Measurements from ENCODE around the gene CELF5.
A peak's percentile ranks its signal among the peaks of the same experiment; 100 is the strongest.
"Not testable (repeated sequence)": the region's sequence is repeated elsewhere in the genome, so short reads cannot be mapped to it uniquely, and the experiment has no call there.

CELF5 gene

DNA sequence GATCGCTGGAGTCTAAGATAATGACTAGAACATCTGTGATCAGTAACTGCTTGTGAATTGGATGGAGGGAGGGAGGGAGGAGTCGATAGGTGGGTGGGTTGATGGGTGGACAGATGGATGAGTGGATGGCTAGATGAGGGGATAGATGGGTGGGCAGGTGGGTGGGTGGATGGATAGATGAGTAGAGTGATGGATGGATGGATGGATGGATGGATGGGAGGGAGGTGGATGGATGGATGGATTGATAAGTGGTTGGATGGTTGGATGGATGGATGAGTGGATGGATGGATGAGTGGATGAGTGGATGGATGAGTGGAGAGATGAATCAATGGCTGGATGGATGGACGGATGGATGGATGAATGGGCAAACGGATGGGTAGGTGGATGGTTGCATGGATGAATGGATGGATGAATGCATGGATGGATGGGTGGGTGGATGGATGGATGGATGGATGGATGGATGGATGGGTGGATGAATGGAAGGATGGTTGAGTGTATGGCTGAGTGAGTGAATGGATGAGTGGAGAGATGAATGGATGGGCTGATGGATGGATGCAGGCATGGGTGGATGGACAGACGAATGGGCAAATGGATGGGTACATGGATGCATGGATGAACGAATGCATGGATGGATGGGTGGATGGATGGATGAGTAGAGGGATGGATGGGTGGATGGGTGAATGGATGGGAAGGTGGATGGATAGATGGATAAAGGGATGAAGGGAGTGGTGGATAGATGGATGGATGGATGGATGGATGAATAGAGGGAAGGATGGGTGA, 97.9 kb downstream of the CELF5 start:
- no peak for DNase-seq (ENCODE audit: low read depth)

DNA sequence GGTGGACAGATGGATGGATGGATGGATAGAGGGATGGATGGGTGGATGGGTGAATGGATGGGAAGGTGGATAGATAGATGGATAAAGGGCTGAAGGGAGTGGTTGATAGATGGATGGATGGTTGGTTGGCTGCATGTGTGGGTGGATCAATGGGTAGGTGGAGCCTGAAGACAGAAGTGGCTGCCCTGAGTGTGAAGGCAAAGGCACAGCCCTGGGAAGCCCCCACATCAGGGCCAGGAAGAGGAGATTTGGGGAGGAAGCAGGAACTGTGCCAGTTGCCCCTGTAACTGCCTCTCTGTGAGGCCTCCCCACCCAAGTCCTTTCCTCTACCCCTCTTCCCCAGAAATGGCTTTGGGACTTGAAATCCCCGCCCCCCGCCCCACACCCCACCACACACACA, 98.6 kb downstream of the CELF5 start:
- DNase-seq (ENCODE audit: low read depth): no peak

DNA sequence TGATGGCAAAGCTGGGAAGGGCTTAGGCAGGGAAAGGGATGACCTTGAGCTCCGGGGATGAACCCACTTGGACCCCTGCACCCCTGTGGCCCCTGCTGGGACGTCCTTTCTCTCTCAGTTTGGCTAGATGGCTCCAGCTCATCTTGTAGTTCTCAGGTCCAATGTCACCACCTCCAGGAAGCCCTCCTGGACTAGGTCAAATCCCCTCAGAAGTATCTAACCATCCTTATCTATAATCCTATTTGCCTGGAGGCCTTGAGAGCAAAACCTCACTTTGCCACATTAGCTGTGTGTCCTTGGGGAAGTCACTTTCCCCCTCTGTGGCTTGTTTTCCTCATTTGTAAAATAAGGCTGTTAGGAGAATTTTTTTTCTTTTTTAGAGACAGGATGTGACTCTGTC, 99.2 kb downstream of the CELF5 start:
- DNase-seq (ENCODE audit: low read depth): no peak

DNA sequence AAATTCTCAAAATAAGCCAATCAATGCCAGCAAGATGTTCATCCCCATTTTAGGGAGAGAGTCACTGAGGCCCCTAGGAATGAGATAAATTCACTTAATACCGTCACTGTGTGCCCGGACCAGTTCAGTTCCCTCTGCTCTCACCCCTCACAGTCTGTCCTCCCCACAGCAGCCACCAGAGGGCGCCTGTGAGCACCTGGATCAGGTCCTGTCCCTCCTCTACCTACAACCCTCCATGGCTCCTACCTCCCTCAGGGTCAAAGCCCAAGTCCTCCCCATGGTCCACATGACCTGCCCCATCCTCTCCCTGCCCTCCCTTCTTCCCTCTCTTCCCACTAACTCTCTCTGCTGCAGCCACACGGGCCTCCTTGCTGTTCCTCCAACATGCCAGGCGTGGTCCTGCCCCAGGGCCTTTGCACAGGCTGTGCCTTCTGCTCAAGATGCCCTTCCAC, 100.0 kb downstream of the CELF5 start:
- peak; percentile 65 for DNase-seq (ENCODE audit: low read depth)

DNA sequence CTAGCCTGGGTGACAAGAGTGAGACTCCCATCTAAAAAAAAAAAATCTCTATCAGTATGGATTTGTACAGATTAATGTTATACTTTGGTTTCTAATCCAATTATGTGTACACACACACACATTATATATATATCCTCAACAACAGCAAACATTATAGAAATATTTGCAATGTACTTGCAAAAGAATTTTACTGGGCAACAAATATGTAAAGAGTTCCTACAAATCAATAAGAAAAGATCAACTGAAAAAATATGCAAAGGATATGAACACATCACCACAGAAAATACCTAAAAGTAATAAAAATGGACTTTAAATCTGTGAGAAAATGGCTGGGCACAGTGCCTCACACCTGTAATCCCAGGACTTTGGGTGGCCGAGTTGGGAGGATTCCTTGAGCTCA, 101.0 kb downstream of the CELF5 start:
- no peak for DNase-seq (ENCODE audit: low read depth)

DNA sequence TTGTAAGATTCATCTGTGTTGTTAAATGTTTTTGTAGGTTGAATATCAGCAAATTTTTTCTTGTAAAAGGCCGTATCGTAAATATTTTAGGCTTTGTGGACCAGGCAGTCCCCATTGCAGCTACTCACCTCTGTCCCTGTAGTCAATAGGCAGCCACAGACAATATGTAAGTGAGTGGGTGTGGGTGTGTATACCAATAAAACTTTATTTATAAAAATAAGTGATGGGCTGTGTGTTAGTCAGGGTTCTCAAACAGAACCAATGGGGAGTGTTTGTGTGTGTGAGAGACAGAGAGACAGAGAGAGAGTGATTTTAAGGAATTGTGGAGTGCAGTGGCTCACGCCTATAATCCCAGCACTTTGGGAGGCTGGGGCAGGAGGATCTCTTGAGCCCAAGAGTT, 104.3 kb downstream of the CELF5 start:
- no peak for DNase-seq (ENCODE audit: low read depth)

DNA sequence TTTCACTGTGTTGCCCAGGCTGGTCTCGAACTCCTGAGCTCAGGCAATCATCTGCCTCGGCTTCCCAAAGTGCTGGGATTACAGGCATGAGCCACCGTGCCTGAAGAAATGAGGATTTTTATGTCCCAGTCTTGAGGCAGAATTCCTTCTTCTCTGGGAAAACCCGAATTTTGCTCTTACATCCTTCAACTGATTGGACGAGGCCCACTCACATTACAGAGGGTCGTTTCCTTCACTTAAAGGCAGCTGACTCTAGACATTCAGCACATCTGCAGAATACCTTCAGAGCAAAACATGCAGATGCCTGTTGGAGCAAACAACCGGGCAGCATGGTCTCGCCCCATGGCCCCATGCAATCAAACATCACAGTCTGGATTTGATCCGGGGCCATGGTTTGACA, 105.6 kb downstream of the CELF5 start:
- DNase-seq (ENCODE audit: low read depth): no peak

DNA sequence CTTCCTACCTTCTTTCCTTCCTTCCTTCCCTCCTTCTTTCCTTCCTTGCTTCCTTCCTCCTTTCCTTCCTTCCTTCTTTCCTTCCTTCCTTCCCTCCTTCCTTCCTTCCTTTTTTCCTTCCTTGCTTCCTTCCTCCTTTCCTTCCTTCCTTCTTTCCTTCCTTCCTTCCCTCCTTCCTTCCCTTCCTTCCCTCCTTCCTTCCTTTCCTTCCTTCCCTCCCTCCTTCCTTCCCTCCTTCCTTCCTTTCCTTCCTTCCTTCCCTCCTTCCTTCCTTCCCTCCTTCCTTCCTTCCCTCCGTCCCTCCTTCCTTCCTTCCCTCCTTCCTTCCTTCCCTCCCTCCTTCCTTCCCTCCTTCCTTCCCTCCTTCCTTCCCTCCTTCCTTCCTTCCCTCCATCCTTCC, 107.8 kb downstream of the CELF5 start:
- DNase-seq (ENCODE audit: low read depth): not testable (repeated sequence)

DNA sequence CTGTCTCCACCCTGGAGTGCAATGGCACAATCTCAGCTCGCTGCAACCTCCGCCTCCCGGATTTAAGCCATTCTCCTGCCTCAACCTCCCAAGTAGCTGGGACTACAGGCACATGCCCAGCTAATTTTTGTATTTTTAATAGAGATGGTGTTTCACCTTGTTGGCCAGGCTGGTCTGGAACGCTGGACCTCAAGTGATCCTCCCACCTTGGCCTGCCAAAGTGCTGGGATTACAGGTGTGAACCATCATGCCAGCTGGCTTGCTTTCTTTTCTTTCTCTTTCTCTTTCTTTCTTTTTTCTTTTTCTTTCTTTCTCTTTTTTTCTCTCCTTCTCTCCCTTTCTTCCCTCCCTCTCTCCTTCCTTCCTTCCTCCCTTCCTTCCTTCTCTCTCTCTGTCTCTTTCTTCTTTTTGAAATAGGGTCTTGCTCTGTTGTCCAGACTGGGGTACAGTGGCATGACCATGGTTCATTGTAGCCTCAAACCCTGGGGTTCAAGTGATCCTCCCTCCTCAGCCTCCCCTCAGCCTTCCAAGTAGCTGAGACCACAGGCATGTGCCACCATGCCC, 108.6 kb downstream of the CELF5 start:
- DNase-seq (ENCODE audit: low read depth): no peak

DNA sequence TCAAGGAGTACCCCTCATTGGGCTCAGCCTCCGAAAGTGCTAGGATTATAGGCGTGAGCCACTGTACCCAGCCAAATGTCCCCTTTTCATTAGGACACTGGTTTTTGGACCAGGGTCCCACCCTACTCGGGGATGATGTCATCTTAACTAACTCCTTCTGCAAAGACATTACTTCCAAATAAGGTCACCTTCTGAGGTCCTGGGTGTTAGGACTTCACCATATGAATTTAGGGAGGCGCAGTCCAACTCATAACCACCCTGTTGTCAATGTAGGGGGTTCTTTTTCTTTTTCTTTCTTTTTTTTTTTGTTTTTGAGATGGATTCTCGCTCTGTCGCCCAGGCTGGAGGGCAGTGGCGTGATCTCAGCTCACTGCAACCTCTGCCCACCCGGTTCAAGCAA, 109.2 kb downstream of the CELF5 start:
- DNase-seq (ENCODE audit: low read depth): no peak

DNA sequence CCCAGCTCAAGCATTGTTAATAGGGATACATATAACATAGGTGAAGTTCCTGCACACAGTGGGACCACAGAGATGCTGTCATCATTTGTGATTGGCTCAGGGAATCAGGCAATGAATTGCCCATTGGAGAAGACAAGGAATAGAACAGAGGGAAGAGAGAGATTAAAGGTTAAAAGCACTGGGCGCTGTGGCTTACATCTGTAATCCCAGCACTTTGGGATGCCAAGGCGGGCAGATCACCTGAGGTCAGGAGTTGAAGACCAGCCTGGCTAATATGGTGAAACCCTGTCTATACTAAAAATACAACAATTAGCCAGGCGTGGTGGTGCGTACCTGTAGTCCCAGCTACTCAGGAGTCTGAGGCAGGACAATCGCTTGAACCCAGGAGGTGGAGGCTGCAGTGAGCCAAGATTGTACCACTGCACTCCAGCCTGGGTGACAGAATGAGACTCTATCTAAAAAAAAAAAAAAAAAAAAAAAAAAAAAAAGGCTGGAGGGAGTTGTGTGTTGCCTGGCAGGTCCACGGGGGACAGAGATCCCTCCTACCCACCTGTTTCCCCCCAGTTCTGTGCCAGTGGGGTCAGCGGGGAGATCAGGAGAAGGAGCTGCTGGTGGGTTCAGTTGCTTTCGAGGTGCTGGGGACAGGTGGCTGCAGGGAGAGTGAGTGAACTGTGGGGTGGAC, 110.4 kb downstream of the CELF5 start:
- DNase-seq (ENCODE audit: low read depth): not testable (repeated sequence)

DNA sequence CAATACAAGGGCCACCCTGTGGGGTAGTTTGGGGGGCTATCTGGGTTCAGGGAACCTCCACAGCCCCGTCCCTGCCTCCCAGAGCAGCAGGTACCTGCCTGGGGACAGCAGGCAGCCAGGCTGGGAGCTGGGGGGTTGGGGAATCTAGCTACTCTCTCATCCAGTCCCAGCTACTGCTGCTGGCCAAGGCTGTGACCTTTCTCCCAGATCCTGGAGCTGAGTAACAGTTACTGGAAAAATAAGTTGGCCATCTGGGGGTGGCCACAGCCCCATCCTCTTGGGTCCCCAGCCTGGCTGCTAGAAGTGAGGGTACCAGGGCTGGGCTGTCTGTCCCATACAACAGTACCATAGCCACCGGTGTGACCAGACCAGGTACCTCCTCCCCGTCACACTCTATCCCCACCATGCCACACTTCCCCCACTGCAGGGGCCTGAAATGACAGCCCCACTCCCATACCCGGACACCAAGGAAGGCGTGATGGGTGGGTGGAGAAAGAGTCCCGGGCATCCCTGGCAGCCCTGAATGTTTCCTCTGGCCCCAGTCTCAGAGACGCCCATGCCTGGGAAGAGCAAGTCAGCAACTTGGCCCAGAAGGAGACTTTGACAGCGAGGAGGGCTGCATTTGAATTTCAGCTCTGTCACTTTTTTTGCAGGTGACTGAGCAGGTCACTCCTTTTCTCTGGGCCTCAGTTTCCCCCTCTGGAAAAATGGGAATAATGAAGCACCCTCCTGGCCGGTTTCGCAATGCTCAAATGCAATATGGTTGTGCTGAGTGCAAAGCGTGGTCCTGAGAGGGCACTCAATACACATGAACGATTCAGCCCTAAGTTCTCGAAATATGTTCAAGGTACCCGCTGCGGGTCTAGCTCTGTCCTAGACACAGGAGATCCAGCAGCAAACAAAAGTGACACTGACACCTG, 111.2 kb downstream of the CELF5 start:
- no peak for DNase-seq (ENCODE audit: low read depth)

DNA sequence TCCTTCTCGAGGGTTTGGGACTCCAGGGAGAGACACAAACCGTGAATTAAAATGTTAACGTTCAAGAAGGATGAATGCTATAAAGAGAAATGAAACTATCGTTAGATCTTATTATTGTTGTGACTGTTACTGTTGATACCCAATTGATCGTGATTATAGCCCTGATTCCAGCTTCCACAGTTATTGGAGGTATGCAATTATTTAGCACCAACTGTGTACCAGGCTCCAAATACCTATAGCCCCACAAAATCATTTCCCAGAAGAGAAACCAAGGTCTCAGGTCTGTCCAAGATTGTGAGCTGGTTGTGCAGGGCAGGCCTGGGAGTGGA, 111.9 kb downstream of the CELF5 start:
- no peak for DNase-seq (ENCODE audit: low read depth)

DNA sequence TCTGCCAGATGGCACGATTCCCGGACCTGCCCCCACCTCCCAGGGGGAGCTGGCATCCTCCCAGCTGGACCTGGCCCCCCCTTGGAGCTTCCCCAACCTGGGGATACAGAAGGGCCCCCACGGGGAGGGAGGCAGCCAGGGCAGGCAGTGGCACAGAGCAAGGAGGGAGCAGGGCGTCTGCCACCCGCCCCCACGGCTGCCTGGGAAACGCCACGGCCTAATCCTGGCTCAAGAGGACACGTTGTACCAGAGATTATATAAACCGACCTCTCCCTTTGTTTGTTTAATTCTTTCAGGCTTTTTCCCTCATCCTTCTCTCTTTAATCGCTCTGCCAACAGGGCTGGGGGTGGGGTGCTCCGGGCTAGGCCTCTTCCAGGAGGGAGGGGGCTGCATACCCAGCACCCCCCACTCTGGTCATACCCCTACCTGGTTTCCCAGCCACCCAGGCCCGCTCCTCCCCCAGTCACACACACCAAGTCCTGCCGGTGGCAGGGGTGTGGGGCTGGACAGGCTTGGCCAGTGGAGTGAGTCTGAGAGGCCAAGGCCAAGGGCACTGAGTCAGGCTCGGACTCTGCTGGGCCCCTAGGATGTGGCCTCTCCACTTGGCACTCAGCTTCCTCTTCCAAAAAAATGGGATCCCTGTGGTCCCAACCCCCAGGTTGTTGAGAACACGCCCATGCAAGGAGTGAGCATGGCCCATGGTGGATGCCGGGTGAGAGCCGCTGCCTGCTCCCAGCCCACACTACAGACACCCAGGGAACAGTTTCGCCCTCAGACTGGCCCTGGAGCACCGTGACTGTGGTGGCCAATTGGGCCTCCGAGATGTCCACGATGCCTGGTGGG, 112.4 kb downstream of the CELF5 start:
- DNase-seq (ENCODE audit: low read depth): no peak

DNA sequence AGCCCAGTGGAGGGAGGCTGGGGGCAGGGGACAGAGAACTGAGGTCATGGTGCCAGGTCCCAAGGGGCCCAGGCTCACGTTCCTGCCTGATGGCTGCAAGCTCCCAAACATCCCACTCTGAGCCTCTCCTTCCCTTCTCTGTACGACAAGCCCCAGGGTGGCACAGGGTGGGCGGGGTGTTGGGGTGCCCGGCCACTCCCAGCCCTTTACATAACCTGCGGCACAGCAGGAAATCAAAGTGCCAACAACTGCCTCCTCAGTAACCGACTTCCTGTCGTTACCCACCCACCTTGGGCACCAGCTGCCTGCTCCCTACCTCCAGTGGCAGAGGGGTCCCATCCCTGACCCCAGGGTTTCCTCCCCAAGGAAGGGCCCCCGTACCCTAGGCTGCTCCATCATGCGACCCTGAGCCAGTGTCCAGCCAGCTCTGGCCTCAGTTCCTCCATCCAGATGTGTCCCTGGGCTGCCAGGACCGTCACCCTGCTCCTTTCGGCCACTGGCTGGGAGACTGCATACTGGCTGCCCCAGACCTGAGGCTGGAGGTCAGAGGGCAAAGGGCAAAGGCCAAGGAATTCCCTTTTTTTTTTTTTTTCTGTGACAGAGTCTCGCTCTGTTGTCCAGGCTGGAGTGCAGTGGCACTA, 114.2 kb downstream of the CELF5 start:
- no peak for DNase-seq (ENCODE audit: low read depth)

DNA sequence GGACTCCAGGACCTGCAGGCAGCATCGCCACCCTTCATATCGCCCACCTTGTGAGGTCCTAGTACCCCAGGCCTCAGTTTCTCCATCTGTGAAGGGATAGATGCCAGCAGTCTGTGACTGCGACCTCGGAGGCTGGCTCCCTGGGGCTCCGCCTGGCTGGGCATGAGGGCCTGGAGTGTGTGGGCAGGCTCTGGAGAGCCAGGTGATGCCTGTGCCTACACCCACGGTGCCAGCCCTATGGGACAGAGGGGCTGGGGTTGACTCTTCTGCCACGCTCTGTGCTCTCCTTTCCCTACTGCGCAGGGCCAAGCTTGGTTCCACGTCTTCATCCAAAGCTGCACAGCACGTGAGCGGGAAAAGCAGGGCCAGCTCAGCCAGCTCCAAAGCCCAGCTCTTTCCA, 115.9 kb downstream of the CELF5 start:
- no peak for DNase-seq (ENCODE audit: low read depth)

DNA sequence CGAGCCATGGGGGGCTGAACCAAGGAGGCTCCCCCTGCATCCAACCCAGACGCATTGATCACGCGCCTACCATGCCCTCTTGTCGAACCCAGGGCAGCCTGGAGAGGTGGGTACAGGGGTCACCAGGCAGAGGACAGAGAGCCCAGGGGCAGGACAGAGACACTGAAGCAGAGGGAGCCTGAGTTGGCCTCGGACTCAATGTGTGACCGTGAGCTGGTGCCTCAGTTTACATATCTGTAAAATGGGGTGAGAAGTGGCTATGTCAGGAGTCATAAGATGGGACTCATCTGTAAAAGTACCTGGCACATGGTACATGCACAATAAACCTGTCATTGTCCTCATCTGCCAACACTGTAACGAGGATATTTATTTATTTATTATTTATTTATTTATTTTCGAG, 117.8 kb downstream of the CELF5 start:
- no peak for DNase-seq (ENCODE audit: low read depth)

DNA sequence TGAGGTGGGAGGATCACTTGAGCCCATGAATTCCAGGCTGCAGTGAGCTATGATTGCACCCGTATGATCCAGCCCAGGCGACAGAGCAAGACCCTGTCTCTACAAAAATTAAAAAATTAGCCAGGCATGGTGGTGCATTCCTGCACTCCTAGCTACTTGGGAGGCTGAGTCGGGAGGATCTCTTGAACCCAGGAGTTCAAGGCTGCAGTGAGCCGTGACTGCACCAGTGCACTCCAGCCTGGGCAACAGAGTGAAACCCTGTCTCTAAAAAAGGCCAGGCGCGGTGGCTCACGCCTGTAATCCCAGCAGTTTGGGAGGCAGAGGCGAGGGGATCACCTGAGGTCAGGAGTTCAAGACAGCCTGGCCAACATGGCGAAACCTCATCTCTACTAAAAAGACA, 118.5 kb downstream of the CELF5 start:
- DNase-seq (ENCODE audit: low read depth): not testable (repeated sequence)

DNA sequence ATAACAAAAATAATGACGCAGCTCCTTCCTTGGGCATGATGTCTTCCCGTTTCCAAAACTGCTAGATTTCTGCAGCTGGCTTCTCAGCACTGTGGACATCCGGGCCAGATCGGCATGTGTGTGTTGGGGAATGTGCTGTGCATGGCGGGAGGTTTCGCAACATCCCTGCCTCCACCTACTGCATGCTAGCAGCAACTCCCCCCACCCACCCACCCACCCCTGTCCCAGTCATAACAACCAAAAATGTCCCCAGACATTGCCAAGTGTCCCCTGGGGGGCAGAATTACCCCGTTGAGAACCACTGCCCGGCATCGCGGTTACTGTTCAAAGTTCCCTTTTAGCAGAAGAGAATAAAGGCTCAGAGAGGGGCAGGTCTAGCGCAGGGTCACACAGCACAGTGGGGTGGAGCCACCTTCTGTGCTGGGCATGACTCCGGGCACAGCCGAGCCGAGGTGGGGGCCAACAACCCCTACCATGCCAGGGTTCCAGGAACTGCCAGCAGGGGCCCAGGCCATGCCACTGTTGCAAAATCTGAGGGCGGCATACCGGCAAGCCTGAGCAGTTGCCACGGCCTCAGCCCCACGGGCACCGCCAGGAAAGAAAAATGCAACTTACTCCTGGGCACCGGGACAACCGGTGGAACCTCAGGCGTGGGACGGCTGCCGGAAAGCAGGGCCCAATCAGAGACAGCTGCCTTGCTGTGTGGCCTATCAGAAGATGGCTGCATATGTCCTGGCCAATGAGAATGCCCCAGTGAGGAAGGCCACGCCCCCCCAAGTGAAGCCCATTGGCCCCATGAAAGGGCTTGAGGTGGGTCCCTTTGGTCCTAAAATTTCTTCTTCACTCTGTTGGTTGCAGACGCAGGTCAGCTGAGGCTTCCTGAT, 119.4 kb downstream of the CELF5 start:
- no peak for DNase-seq (ENCODE audit: low read depth)
